HG03108 (cell line): Measurements from ENCODE around the gene RAD52.

Experiments
- ATAC-seq: cut with Tn5 transposase; IDR thresholded peaks from one replicate; pipeline ENCODE4 v1.9.1; 2021; ENCODE audit warnings: moderate library complexity; ENCODE audit not compliant: unreplicated experiment

The RAD52 gene

DNA sequence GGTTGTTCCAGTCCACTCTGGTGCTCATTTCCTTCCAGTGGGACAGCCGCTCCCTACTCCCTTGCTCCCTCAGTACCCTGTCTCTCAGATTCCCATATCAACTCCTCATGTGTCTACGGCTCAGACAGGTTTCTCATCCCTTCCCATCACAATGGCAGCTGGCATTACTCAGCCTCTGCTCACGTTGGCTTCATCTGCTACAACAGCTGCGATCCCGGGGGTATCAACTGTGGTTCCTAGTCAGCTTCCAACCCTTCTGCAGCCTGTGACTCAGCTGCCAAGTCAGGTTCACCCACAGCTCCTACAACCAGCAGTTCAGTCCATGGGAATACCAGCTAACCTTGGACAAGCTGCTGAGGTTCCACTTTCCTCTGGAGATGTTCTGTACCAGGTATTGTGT is 69.9 kb downstream of the RAD52 start:
- no peak for ATAC-seq

GRCh38 chr12:873954-874353 is 75.5 kb downstream of the RAD52 start:
- ATAC-seq: no peak

DNA sequence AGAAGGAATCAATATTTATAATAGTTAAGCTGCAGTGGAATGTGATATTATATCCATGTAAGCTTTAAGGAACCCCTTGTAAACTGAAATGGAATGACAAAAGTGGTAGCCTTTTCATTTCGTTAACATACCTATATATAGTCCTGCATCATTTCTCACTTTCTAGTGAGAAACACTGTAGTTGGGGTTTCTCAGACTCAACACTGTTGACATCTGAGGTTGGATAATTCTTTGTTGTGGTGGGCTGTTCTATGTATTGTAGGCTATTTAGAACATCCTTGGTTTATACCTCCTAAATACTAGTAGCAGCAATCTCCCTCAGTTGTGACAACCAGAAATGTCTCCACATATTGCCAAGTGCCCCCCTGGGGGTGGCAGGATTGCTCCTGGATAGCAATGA is 79.1 kb downstream of the RAD52 start:
- ATAC-seq: no peak

DNA sequence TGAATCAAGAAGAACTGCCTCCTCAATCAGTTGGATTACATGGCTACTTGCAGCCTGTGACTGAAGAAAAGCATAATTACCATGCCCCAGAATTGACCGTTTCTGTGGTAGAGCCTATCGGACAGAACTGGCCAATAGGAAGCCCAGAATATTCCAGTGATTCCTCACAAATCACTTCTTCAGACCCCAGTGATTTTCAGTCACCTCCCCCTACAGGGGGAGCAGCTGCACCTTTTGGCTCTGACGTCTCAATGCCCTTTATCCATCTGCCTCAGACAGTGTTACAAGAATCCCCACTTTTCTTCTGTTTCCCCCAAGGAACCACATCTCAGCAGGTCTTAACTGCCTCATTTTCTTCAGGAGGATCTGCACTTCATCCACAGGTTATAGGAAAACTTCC is 80.8 kb downstream of the RAD52 start:
- ATAC-seq: no peak

DNA sequence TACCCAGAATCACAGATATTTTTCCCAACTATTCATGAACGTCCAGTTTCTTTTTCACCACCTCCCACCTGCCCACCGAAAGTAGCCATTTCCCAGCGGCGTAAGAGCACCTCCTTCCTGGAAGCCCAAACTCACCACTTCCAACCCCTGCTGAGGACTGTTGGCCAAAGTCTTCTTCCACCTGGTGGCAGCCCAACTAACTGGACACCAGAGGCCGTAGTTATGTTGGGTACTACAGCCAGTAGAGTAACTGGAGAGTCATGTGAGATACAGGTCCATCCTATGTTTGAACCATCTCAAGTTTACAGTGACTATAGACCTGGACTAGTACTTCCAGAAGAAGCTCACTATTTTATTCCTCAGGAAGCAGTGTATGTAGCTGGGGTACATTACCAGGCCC is 81.6 kb downstream of the RAD52 start:
- no peak for ATAC-seq

- ATAC-seq: no peak
Measured at GRCh38 chr12:865614-866013, 83.9 kb downstream of the RAD52 start.

DNA sequence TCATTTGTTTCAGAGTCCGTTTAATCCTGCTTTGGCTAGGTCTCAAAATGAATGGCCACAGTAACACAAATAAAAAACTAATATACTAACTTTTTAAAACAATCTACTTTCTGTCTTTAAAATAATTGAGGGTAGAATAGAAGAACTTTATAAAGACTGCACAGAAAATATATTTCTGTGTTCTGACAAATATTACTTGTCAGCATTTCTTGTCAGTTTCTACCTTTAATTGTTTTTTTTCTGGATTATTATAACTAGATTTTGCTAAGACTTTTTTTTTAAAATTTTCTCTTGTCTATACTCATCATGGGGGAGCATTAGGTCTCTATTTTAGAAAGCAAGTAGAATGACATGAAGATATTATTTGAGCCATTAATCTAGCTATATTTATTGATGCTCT is 86.2 kb downstream of the RAD52 start:
- no peak for ATAC-seq

DNA sequence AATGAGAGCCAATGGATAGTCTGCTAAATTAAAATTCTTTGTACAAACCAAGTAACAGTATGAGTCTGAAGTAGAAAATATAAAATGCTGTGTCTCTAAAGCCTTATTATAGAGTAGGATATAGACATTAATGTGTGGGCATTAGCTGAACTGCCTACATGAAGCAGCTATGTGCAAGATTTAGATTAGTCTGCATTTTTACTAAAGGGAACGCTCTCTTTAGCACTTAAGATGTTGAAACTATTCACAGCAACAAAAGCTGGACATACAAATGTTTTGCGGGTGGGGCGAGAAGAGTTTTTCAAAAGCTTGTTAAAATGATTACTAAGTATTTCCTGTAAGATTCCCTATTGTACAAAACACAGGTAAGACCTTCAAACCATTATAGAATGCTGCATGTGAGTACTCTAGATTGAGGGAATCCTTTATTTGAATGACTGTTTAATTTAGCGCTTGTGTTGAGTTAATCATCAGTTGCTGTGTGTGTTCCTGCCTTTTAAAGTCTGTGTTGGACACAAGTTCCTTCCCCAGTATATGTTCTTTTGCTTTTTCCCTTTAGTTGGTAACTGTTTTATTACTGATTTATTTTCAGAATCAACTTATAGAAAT is 87.1 kb downstream of the RAD52 start:
- ATAC-seq: no peak
